Parathyroid adenoma (tissue), 2 donors: Measurements from ENCODE around the gene MET.

Experiments
- H2AFZ ChIP-seq: fragments of 300-600 bp; sonication (generic); one replicate; pipeline ENCODE4 v1.7.0; 2017; ENCODE audit warnings: antibody characterized with exemption, mild to moderate bottlenecking
- H3K27ac ChIP-seq: fragments of 300-600 bp; sonication (generic); one replicate; pipeline ENCODE4 v1.7.0; 2017
- H3K27me3 ChIP-seq: fragments of 300-600 bp; sonication (generic); one replicate; pipeline ENCODE4 v1.7.0; 2017; ENCODE audit warnings: low read length; ENCODE audit not compliant: control insufficient read depth, insufficient read depth
- H3K36me3 ChIP-seq: fragments of 300-600 bp; sonication (generic); one replicate; pipeline ENCODE4 v1.7.0; 2017; ENCODE audit warnings: low read length; ENCODE audit not compliant: control insufficient read depth, insufficient read depth
- H3K4me1 ChIP-seq: fragments of 300-600 bp; sonication (generic); one replicate; pipeline ENCODE4 v1.7.0; 2017; ENCODE audit warnings: control low read depth
- H3K4me2 ChIP-seq: fragments of 300-600 bp; sonication (generic); one replicate; pipeline ENCODE4 v1.7.0; 2017; ENCODE audit warnings: low read length
- H3K4me3 ChIP-seq: fragments of 300-600 bp; sonication (generic); one replicate; pipeline ENCODE4 v1.7.0; 2017; ENCODE audit warnings: low read depth, low read length
- H3K79me2 ChIP-seq: fragments of 300-600 bp; sonication (generic); one replicate; pipeline ENCODE4 v1.7.0; 2017; ENCODE audit warnings: control low read depth
- H3K9ac ChIP-seq: fragments of 300-600 bp; sonication (generic); one replicate; pipeline ENCODE4 v1.7.0; 2017; ENCODE audit warnings: mild to moderate bottlenecking
- H3K9me3 ChIP-seq: fragments of 300-600 bp; sonication (generic); one replicate; pipeline ENCODE4 v1.7.0; 2017; ENCODE audit warnings: low read length; ENCODE audit not compliant: control insufficient read depth
- CTCF ChIP-seq: fragments of 300-600 bp; sonication (generic); IDR thresholded peaks from one replicate; pipeline ENCODE4 v1.7.0; 2017; ENCODE audit warnings: antibody characterized with exemption, mild to moderate bottlenecking
- donor health status: primary hyperparathyroidism.

MET gene

GRCh38 chr7:116675812-116676355 is 3.9 kb downstream of the MET start:
- Histone ChIP-seq H3K4me1 (no peaks in the 10 kb centered on the region), H3K27me3 (no peaks in the 10 kb centered on the region), H3K79me2 (no peaks in the 10 kb centered on the region), H2AFZ (no peak overlapping the region), H3K9ac (no peak overlapping the region), H3K4me3 (no peak overlapping the region), H3K4me2 (no peak overlapping the region), H3K36me3 (no peaks in the 10 kb centered on the region), H3K9me3 (no peaks in the 10 kb centered on the region), H3K27ac (no peak overlapping the region)
- no peak for TF ChIP-seq CTCF

- no peak for TF ChIP-seq CTCF
- Histone ChIP-seq H3K27ac (no peak overlapping the region), H3K27me3 (no peaks in the 10 kb centered on the region), H3K9ac (no peak overlapping the region), H3K79me2 (no peaks in the 10 kb centered on the region), H3K4me3 (no peak overlapping the region), H3K4me1 (no peaks in the 10 kb centered on the region), H3K4me2 (no peak overlapping the region), H3K9me3 (no peaks in the 10 kb centered on the region), H3K36me3 (no peaks in the 10 kb centered on the region), H2AFZ (no peak overlapping the region)
These were observed 6.8 kb downstream of the MET start for GRCh38 chr7:116678780-116679179.

- Histone ChIP-seq H3K9ac (no peak overlapping the region), H3K79me2 (no peaks in the 10 kb centered on the region), H3K4me1 (no peaks in the 10 kb centered on the region), H3K4me2 (no peak overlapping the region), H3K27me3 (no peaks in the 10 kb centered on the region), H3K9me3 (no peaks in the 10 kb centered on the region), H2AFZ (no peak overlapping the region), H3K4me3 (no peak overlapping the region), H3K27ac (no peak overlapping the region), H3K36me3 (no peaks in the 10 kb centered on the region)
- TF ChIP-seq CTCF = no peak
These were observed 7.5 kb downstream of the MET start for GRCh38 chr7:116679500-116679899.

- no peaks in the 10 kb centered on the region for H3K9me3 ChIP-seq
- no peak overlapping the region for H3K4me3 ChIP-seq
- no peak overlapping the region for H3K27ac ChIP-seq
- H3K79me2 ChIP-seq = no peaks in the 10 kb centered on the region
- no peak for TF ChIP-seq CTCF
- H2AFZ ChIP-seq = no peak overlapping the region
- H3K27me3 ChIP-seq = no peaks in the 10 kb centered on the region
- H3K36me3 ChIP-seq = no peaks in the 10 kb centered on the region
- no peak overlapping the region for H3K9ac ChIP-seq
- H3K4me1 ChIP-seq = no peaks in the 10 kb centered on the region
- H3K4me2 ChIP-seq = no peak overlapping the region
These were observed 11.8 kb downstream of the MET start for GRCh38 chr7:116683786-116684185.

- TF ChIP-seq CTCF = no peak
- Histone ChIP-seq H3K27ac (no peak overlapping the region), H3K9ac (no peak overlapping the region), H3K4me2 (no peak overlapping the region), H3K9me3 (no peaks in the 10 kb centered on the region), H2AFZ (no peak overlapping the region), H3K4me3 (no peak overlapping the region), H3K27me3 (no peaks in the 10 kb centered on the region), H3K4me1 (no peaks in the 10 kb centered on the region), H3K79me2 (no peaks in the 10 kb centered on the region), H3K36me3 (no peaks in the 10 kb centered on the region)
These were observed 14.0 kb downstream of the MET start for GRCh38 chr7:116686033-116686432.
